SK-N-MC (cell line): ENCODE results near the gene ST6GALNAC1.

Experiments used
- EZH2 ChIP-seq: fragments of 200-600 bp; sonication (generic); IDR thresholded peaks from one replicate; pipeline ENCODE4 v1.6.1; 2017; ENCODE audit warnings: antibody characterized with exemption
- FOXP2 ChIP-seq: optimal IDR thresholded peaks from 2 replicates; pipeline ENCODE3; 2011; ENCODE audit warnings: mild to moderate bottlenecking, moderate library complexity; ENCODE audit not compliant: insufficient read depth; ENCODE audit errors: extremely low read length, control extremely low read depth
- POLR2AphosphoS5 ChIP-seq: IDR thresholded peaks from 2 replicates; pipeline ENCODE4 v1.6.1; 2012; ENCODE audit warnings: mild to moderate bottlenecking, low read depth, low read length, borderline replicate concordance

- TF ChIP-seq POLR2AphosphoS5 (no peak), EZH2 (no peak), FOXP2 (no peak)
Observed at GRCh38 chr17:76611758-76612157, 31.8 kb downstream of the ST6GALNAC1 start.
